ENCODE results near the gene TGFBR3. TPM values are rescaled to one million over a fixed set of nuclear protein-coding genes. Genes with fewer than 3 reads are reported as not detected.
A peak's percentile ranks its signal among the peaks of the same experiment; 100 is the strongest.

Gene TGFBR3
- total RNA-seq, 1 donor from 2014 or later: 25.8 TPM

- no peak for DNase-seq (ENCODE audit: low read depth in 2 of 2)
Observed at GRCh38 chr1:91827459-91828321, 58.3 kb downstream of the TGFBR3 start.

GRCh38 chr1:91827087-91827458 is 58.9 kb downstream of the TGFBR3 start:
- no peak for DNase-seq (ENCODE audit: low read depth in 2 of 2)

- no peak for DNase-seq (ENCODE audit: low read depth in 2 of 2)
Observed at GRCh38 chr1:91826649-91827048, 59.3 kb downstream of the TGFBR3 start.

- no peak for DNase-seq (ENCODE audit: low read depth in 2 of 2)
Observed at GRCh38 chr1:91826248-91826647, 59.7 kb downstream of the TGFBR3 start.

- no peak for DNase-seq (ENCODE audit: low read depth in 2 of 2)
Observed at GRCh38 chr1:91821126-91821868, 64.7 kb downstream of the TGFBR3 start.

GRCh38 chr1:91819038-91819788 is 66.7 kb downstream of the TGFBR3 start:
- DNase-seq (ENCODE audit: low read depth in 2 of 2): peak in 1 of 2 donors; percentile 53

- DNase-seq (ENCODE audit: low read depth in 2 of 2): no peak
Observed at GRCh38 chr1:91818713-91818975, 67.3 kb downstream of the TGFBR3 start.

- DNase-seq (ENCODE audit: low read depth in 2 of 2): no peak
Observed at GRCh38 chr1:91817211-91817905, 68.6 kb downstream of the TGFBR3 start.

GRCh38 chr1:91816031-91816430 is 69.9 kb downstream of the TGFBR3 start:
- DNase-seq (ENCODE audit: low read depth in 2 of 2): no peak

- DNase-seq (ENCODE audit: low read depth in 2 of 2): peak in 1 of 2 donors; percentile 39
Observed at GRCh38 chr1:91814448-91814847, 71.5 kb downstream of the TGFBR3 start.

GRCh38 chr1:91813813-91814212 is 72.1 kb downstream of the TGFBR3 start:
- DNase-seq (ENCODE audit: low read depth in 2 of 2): no peak

GRCh38 chr1:91811363-91812025 is 74.5 kb downstream of the TGFBR3 start:
- no peak for DNase-seq (ENCODE audit: low read depth in 2 of 2)

- peak in 1 of 2 donors; percentile 60 for DNase-seq (ENCODE audit: low read depth in 2 of 2)
Observed at GRCh38 chr1:91809317-91809716, 76.6 kb downstream of the TGFBR3 start.

GRCh38 chr1:91807921-91808620 is 77.9 kb downstream of the TGFBR3 start:
- DNase-seq (ENCODE audit: low read depth in 2 of 2): no peak

- peak; percentile 59 to 70 for DNase-seq (ENCODE audit: low read depth in 2 of 2)
Observed at GRCh38 chr1:91806769-91807700, 78.9 kb downstream of the TGFBR3 start.

- DNase-seq (ENCODE audit: low read depth in 2 of 2): no peak
Observed at GRCh38 chr1:91806181-91806768, 79.7 kb downstream of the TGFBR3 start.

- DNase-seq (ENCODE audit: low read depth in 2 of 2): no peak
Observed at GRCh38 chr1:91805311-91805801, 80.6 kb downstream of the TGFBR3 start.

GRCh38 chr1:91804546-91805023 is 81.4 kb downstream of the TGFBR3 start:
- DNase-seq (ENCODE audit: low read depth in 2 of 2): no peak

All from lung microvascular endothelial cell (primary cell).